K562 (cell line): ENCODE data around the gene RALY.

Experiments used
- CHD7 ChIP-seq: fragments of 200-600 bp; sonication (generic); IDR thresholded peaks from one replicate; pipeline ENCODE4 v1.6.1; 2012; ENCODE audit warnings: mild to moderate bottlenecking, low read depth, low read length, inconsistent platforms
- CTCF ChIP-seq, 3 experiments: IDR thresholded peaks in 2 of 3; conservative IDR thresholded peaks in 1 of 3; 2 replicates each; pipeline ENCODE4 v1.5.1; 2011 to 2012; ENCODE audit warnings: low read length in 3 of 3, mild to moderate bottlenecking in 3 of 3, control low read depth in 2 of 3, improper control_type of control experiment in 1 of 3, inconsistent platforms in 1 of 3, low read depth in 1 of 3, mixed read lengths in 1 of 3, moderate library complexity in 1 of 3; ENCODE audit not compliant: insufficient read depth in 2 of 3
- ESRRA ChIP-seq: fragments of 450-650 bp; IDR thresholded peaks from 2 replicates; pipeline ENCODE4 v1.6.1; 2014; ENCODE audit warnings: low read depth, mild to moderate bottlenecking, moderate library complexity, borderline replicate concordance
- HNRNPUL1 ChIP-seq: fragments of 200-400 bp; formaldehyde crosslinking; IDR thresholded peaks from 2 replicates; pipeline ENCODE4 v1.6.1; 2017; ENCODE audit warnings: low read length
- POLR2AphosphoS5 ChIP-seq: IDR thresholded peaks from 2 replicates; pipeline ENCODE4 v1.6.1; 2011; ENCODE audit warnings: mild to moderate bottlenecking, low read depth, low read length, moderate library complexity; ENCODE audit not compliant: control insufficient read depth, insufficient read depth
- TEAD4 ChIP-seq, 2 experiments: sonication (generic) in 1 of 2; formaldehyde crosslinking in 1 of 2; IDR thresholded peaks; 2 replicates each; pipeline versions ENCODE4 v1.6.1 to v1.8.0; 2012 to 2022; ENCODE audit warnings: borderline replicate concordance in 1 of 2, inconsistent platforms in 1 of 2, low read length in 1 of 2, mild to moderate bottlenecking in 1 of 2, missing genetic modification reagents in 1 of 2
- ZNF175 ChIP-seq: fragments of 200-800 bp; sonication (Bioruptor generic); IDR thresholded peaks from 2 replicates; pipeline ENCODE4 v1.6.1; 2016; ENCODE audit warnings: low read depth, mild to moderate bottlenecking, missing genetic modification characterization, missing compliant biosample characterization
- ZNF232 ChIP-seq: sonication (generic); formaldehyde crosslinking; IDR thresholded peaks from 2 replicates; pipeline ENCODE4 v1.8.0; 2022; ENCODE audit warnings: mild to moderate bottlenecking, missing genetic modification reagents
- ZZZ3 ChIP-seq: fragments of 450-650 bp; IDR thresholded peaks from 2 replicates; pipeline ENCODE4 v1.6.1; 2016; ENCODE audit warnings: antibody characterized with exemption, mild to moderate bottlenecking, moderate library complexity

GRCh38 chr20:34060970-34061369, 67.3 kb downstream of the RALY start:
- TF ChIP-seq ZZZ3 (no peak), HNRNPUL1 (no peak), TEAD4 (IDR thresholded peaks at IDR 0.05; ENCODE audit: low read length) (no peak), TEAD4 (CRISPR knock-in tag; IDR thresholded peaks at IDR 0.05; ENCODE audit: borderline replicate concordance) (no peak), ZNF232 (no peak), ESRRA (no peak), CTCF (IDR thresholded peaks at IDR 0.05 in 2 of 3, conservative IDR thresholded peaks at IDR 0.05 in 1 of 3; ENCODE audit: insufficient read depth in 2 of 3, low read depth in 1 of 3, low read length in 3 of 3) (no peak), CHD7 (no peak), ZNF175 (CRISPR knock-in tag) (no peak), POLR2AphosphoS5 (no peak)
